HCT116 (cell line): Measurements from ENCODE around the gene TBRG4. TPM values are rescaled to one million over a fixed set of nuclear protein-coding genes. Genes with fewer than 3 reads are reported as not detected.

Experiments
- ATAC-seq: fragments of 200-7000 bp; cut with Tn5 transposase; 2 replicates; pipeline ENCODE4 v1.9.1; 2020; ENCODE audit warnings: mild to moderate bottlenecking, moderate library complexity
- BruUV-seq: library from RNA; stranded (reverse); fragments of 400-500 nt; replicated peaks from 2 replicates; lab custom pipeline; 2021; lab: Mats Ljungman, UMichigan
- CTCF ChIA-PET: fragments of 300-600 bp; sonication (Branson Sonifier 250); formaldehyde crosslinking; loops from one replicate; lab custom pipeline; 2021; ENCODE audit warnings: antibody characterized with exemption; lab: Charles Lee
- POLR2A ChIA-PET: fragments of 300-600, 350-600 bp; sonication (Branson Sonifier 250); formaldehyde crosslinking; loops from one replicate; lab custom pipeline; 2021; ENCODE audit warnings: antibody characterized with exemption; lab: Charles Lee
- RAD21 ChIA-PET, 2 experiments: fragments of 300-600 bp; sonication (Branson Sonifier 250); formaldehyde crosslinking; loops; one replicate each; lab custom pipeline; 2023; ENCODE audit warnings: low total read pairs in 2 of 2; ENCODE audit not compliant: uncharacterized antibody in 2 of 2, unreplicated experiment in 2 of 2, low non-redundant PET in 1 of 2; lab: Charles Lee
- DNase-seq: peaks from one replicate; pipeline ENCODE4 v3.0.0-alpha.2; 2010; ENCODE audit warnings: low read depth, low spot score
- H2AFZ ChIP-seq: fragments of 200-600 bp; shearing (Covaris generic), sonication (generic); 2 replicates; pipeline ENCODE4 v1.6.1; 2017; ENCODE audit warnings: low read depth, mixed run types, mixed read lengths, antibody characterized with exemption, low read length; ENCODE audit not compliant: poor library complexity, severe bottlenecking
- H3K27ac ChIP-seq: 2 replicates; pipeline ENCODE4 v1.5.1; 2012; ENCODE audit warnings: low read depth, low read length
- H3K27me3 ChIP-seq: fragments of 200-600 bp; sonication (generic); 2 replicates; pipeline ENCODE4 v1.6.1; 2016; ENCODE audit warnings: mixed run types, low read length, mixed read lengths; ENCODE audit not compliant: insufficient read depth
- H3K36me3 ChIP-seq, 2 experiments: fragments of 200-500 bp in 1 of 2; fragments of 200-600 bp in 1 of 2; sonication (Bioruptor generic) in 1 of 2; sonication (generic) in 1 of 2; 2 replicates each; pipeline versions ENCODE4 v1.5.1 to v1.6.1; 2014 to 2016; ENCODE audit warnings: low read length in 2 of 2, inconsistent platforms in 1 of 2, mixed read lengths in 1 of 2, mixed run types in 1 of 2; ENCODE audit not compliant: insufficient read depth in 2 of 2, control insufficient read depth in 1 of 2
- H3K4me1 ChIP-seq, 2 experiments: fragments of 200-600 bp in 1 of 2; sonication (generic) in 1 of 2; 2 replicates each; pipeline versions ENCODE4 v1.5.1 to v1.6.1; 2012 to 2017; ENCODE audit warnings: low read length in 2 of 2, inconsistent platforms in 1 of 2, mild to moderate bottlenecking in 1 of 2, mixed read lengths in 1 of 2, mixed run types in 1 of 2, moderate library complexity in 1 of 2; ENCODE audit not compliant: insufficient read depth in 2 of 2, control insufficient read depth in 1 of 2
- H3K4me2 ChIP-seq: fragments of 200-600 bp; sonication (generic); 2 replicates; pipeline ENCODE4 v1.6.1; 2017; ENCODE audit warnings: mixed run types, low read length, mixed read lengths
- H3K4me3 ChIP-seq, 2 experiments: fragments of 200-600 bp in 1 of 2; sonication (generic) in 1 of 2; replicated peaks in 1 of 2; 2 replicates each; pipeline ENCODE4 v1.5.1; 2011 to 2016; ENCODE audit warnings: low read length in 2 of 2, control low read depth in 1 of 2, low read depth in 1 of 2, mild to moderate bottlenecking in 1 of 2, mixed read lengths in 1 of 2, mixed run types in 1 of 2
- H3K79me2 ChIP-seq: fragments of 200-600 bp; sonication (generic); 2 replicates; pipeline ENCODE4 v1.6.1; 2017; ENCODE audit warnings: mild to moderate bottlenecking, mixed run types, low read length, moderate library complexity, mixed read lengths; ENCODE audit not compliant: insufficient read depth
- H3K9ac ChIP-seq: fragments of 200-600 bp; sonication (generic); 2 replicates; pipeline ENCODE4 v1.6.1; 2016; ENCODE audit warnings: low read length, mixed read lengths
- H3K9me2 ChIP-seq: fragments of 200-600 bp; sonication (generic), shearing (Covaris generic); 2 replicates; pipeline ENCODE4 v1.6.1; 2017; ENCODE audit warnings: mixed run types, mild to moderate bottlenecking, moderate library complexity; ENCODE audit not compliant: insufficient read depth
- H3K9me3 ChIP-seq, 2 experiments: fragments of 200-500 bp in 1 of 2; fragments of 200-600 bp in 1 of 2; sonication (Bioruptor generic) in 1 of 2; sonication (generic) in 1 of 2; 2 replicates each; pipeline ENCODE4 v1.6.1; 2014 to 2017; ENCODE audit warnings: low read length in 2 of 2, mixed read lengths in 2 of 2, inconsistent platforms in 1 of 2, low read depth in 1 of 2, mild to moderate bottlenecking in 1 of 2, mixed run types in 1 of 2, moderate library complexity in 1 of 2; ENCODE audit not compliant: control insufficient read depth in 1 of 2, insufficient read depth in 1 of 2
- H4K20me1 ChIP-seq: fragments of 200-600 bp; sonication (generic), shearing (Covaris generic); 2 replicates; pipeline ENCODE4 v1.6.1; 2017; ENCODE audit warnings: mixed run types, mild to moderate bottlenecking, moderate library complexity; ENCODE audit not compliant: insufficient read depth
- CEBPB ChIP-seq: IDR thresholded peaks from 2 replicates; pipeline ENCODE4 v1.6.1; 2012; ENCODE audit warnings: low read depth
- EGR1 ChIP-seq: IDR thresholded peaks from 2 replicates; pipeline ENCODE4 v1.6.1; 2012; ENCODE audit warnings: low read depth
- EZH2 ChIP-seq: fragments of 200-600 bp; sonication (generic); IDR thresholded peaks from 2 replicates; pipeline ENCODE4 v1.6.1; 2017; ENCODE audit warnings: antibody characterized with exemption, mixed run types
- JUND ChIP-seq: IDR thresholded peaks from 2 replicates; pipeline ENCODE4 v1.6.1; 2012
- MAX ChIP-seq: IDR thresholded peaks from 2 replicates; pipeline ENCODE4 v1.6.1; 2012
- POLR2A ChIP-seq: IDR thresholded peaks from 2 replicates; pipeline ENCODE4 v1.7.0; 2011; ENCODE audit warnings: borderline replicate concordance; ENCODE audit not compliant: insufficient read depth, insufficient read length; ENCODE audit errors: extremely low read depth
- POLR2AphosphoS5 ChIP-seq: IDR thresholded peaks from 2 replicates; pipeline ENCODE4 v1.6.1; 2011; ENCODE audit warnings: mild to moderate bottlenecking, low read depth, low read length, moderate library complexity
- RAD21 ChIP-seq: IDR thresholded peaks from 2 replicates; pipeline ENCODE4 v1.6.1; 2012; ENCODE audit warnings: low read depth, mild to moderate bottlenecking
- SRF ChIP-seq: IDR thresholded peaks from 2 replicates; pipeline ENCODE4 v1.6.1; 2012; ENCODE audit warnings: low read depth
- TCF7L2 ChIP-seq: IDR thresholded peaks from 2 replicates; pipeline ENCODE4 v1.7.0; 2011; ENCODE audit warnings: borderline replicate concordance, inconsistent platforms; ENCODE audit not compliant: insufficient read depth, insufficient read length; ENCODE audit errors: extremely low read depth
- YY1 ChIP-seq: IDR thresholded peaks from 2 replicates; pipeline ENCODE4 v1.6.1; 2011; ENCODE audit warnings: low read length, low read depth, moderate library complexity, mild to moderate bottlenecking; ENCODE audit not compliant: insufficient replicate concordance; ENCODE audit errors: extremely low read depth
- ZNF274 ChIP-seq: fragments of 200-500 bp; sonication (Bioruptor generic); IDR thresholded peaks from 2 replicates; pipeline ENCODE4 v1.6.1; 2014; ENCODE audit warnings: mild to moderate bottlenecking, low read depth, low read length, inconsistent platforms
- intact Hi-C: fragments of 100-400 bp; cut with micrococcal nuclease; formaldehyde crosslinking; loops from 2 replicates; pipeline ENCODE4 v1.10.0; 2022
- total RNA-seq: library from RNA; stranded (reverse); gene quantifications from one replicate; pipeline ENCODE4 v1.2.1, GENCODE V29; 2021; ENCODE audit not compliant: unreplicated experiment
- TF ChIP-seq, protein P1 (sequence below): IDR thresholded peaks from 2 replicates; pipeline ENCODE4 v1.6.1; 2012; ENCODE audit warnings: low read depth
- TF ChIP-seq, protein P2 (sequence below), 3 experiments: fragments of 200-600 bp in 1 of 3; sonication (generic) in 1 of 3; IDR thresholded peaks in 2 of 3; conservative IDR thresholded peaks in 1 of 3; 2 replicates each; pipeline ENCODE4 v1.5.1; 2012 to 2017; ENCODE audit warnings: low read depth in 2 of 3, low read length in 2 of 3, antibody characterized with exemption in 1 of 3, borderline replicate concordance in 1 of 3, control low read depth in 1 of 3, mild to moderate bottlenecking in 1 of 3, mixed read lengths in 1 of 3, mixed run types in 1 of 3, moderate library complexity in 1 of 3; ENCODE audit not compliant: insufficient read depth in 1 of 3

Gene TBRG4
- total RNA-seq, 1 experiment from 2014 or later: 136 TPM

DNA sequence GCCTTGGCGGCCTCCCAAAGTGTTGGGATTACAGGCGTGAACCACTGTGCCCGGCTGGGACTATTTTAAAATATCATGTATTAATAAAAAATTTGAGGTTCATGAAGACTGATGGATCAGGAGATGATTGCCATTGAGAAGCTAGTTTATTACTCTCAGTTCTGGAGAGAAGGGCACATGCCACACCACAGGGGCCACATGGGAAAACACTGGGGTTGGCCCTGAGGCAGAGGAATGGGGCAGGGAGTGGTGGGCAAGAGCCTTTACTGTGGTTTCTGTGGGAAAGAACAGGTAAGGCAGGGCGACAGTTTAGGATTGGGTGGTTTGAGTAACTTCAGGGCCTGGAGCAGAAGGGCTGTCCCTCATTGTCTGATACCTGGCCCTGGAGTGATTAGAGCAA is 6.8 kb upstream of the TBRG4 start:
- no peak overlapping the region for H2AFZ ChIP-seq
- TF ChIP-seq, protein P1, sequence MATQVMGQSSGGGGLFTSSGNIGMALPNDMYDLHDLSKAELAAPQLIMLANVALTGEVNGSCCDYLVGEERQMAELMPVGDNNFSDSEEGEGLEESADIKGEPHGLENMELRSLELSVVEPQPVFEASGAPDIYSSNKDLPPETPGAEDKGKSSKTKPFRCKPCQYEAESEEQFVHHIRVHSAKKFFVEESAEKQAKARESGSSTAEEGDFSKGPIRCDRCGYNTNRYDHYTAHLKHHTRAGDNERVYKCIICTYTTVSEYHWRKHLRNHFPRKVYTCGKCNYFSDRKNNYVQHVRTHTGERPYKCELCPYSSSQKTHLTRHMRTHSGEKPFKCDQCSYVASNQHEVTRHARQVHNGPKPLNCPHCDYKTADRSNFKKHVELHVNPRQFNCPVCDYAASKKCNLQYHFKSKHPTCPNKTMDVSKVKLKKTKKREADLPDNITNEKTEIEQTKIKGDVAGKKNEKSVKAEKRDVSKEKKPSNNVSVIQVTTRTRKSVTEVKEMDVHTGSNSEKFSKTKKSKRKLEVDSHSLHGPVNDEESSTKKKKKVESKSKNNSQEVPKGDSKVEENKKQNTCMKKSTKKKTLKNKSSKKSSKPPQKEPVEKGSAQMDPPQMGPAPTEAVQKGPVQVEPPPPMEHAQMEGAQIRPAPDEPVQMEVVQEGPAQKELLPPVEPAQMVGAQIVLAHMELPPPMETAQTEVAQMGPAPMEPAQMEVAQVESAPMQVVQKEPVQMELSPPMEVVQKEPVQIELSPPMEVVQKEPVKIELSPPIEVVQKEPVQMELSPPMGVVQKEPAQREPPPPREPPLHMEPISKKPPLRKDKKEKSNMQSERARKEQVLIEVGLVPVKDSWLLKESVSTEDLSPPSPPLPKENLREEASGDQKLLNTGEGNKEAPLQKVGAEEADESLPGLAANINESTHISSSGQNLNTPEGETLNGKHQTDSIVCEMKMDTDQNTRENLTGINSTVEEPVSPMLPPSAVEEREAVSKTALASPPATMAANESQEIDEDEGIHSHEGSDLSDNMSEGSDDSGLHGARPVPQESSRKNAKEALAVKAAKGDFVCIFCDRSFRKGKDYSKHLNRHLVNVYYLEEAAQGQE: no peak
- TF ChIP-seq POLR2AphosphoS5: no peak
- TF ChIP-seq TCF7L2: no peak
- no peak for TF ChIP-seq EGR1
- TF ChIP-seq POLR2A: no peak
- H3K4me2 ChIP-seq: no peak overlapping the region
- H3K27me3 ChIP-seq: no peaks in the 10 kb centered on the region
- ChIA-PET RAD21 (no interaction called here), CTCF (no interaction called here), POLR2A (no interaction called here)
- no peak overlapping the region for H3K4me3 ChIP-seq
- no peak overlapping the region for H3K9ac ChIP-seq
- H3K9me2 ChIP-seq: no peaks in the 10 kb centered on the region
- intact Hi-C loops: no loop called here
- H4K20me1 ChIP-seq: no peaks in the 10 kb centered on the region
- H3K27ac ChIP-seq: no peak overlapping the region
- H3K79me2 ChIP-seq: no peaks in the 10 kb centered on the region
- no peak for ATAC-seq
- no peak for DNase-seq
- H3K4me1 ChIP-seq: no peaks in the 10 kb centered on the region
- H3K36me3 ChIP-seq: no peaks in the 10 kb centered on the region
- no TSS peak for BruUV-seq
- no peaks in the 10 kb centered on the region for H3K9me3 ChIP-seq

DNA sequence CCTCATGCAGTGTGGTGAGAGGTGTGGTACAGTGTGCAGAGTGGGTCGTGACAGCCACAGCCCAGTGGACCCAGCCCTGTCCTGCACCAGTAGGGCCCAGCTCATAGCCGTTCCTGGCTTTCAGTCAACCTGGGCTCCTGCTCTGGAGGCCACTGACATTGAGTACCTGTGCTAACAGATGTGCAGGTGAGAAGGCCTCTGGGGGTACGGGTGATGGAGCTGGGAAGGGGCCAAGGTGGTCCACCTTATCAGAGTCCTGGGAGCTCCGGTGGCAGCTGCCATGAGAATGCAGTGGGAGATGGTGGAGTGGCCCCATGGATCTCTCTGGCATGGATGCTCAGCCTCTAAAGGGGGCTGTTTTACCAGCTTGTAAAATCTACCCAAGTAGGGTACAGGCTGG is 6.1 kb upstream of the TBRG4 start:
- H3K9me3 ChIP-seq: no peaks in the 10 kb centered on the region
- CTCF ChIA-PET: interaction anchor here (1.3 kb wide), 1 partner anchor 18 kb away, joined by 4 read pairs; no protein-coding TSS in a partner anchor
- no peak overlapping the region for H3K4me3 ChIP-seq
- ATAC-seq (no peak), DNase-seq (no peak)
- peaks cover 4 to 5% of the 10 kb centered on the region in 2 experiments; a peak in 3 of 4 replicates for H3K4me1 ChIP-seq
- no peaks in the 10 kb centered on the region for H3K9me2 ChIP-seq
- H3K9ac ChIP-seq: no peak overlapping the region
- intact Hi-C loops: no loop called here
- POLR2A ChIA-PET: no interaction called here
- RAD21 ChIA-PET: no interaction called here
- H2AFZ ChIP-seq: no peak overlapping the region
- H4K20me1 ChIP-seq: no peaks in the 10 kb centered on the region
- H3K4me2 ChIP-seq: no peak overlapping the region
- H3K36me3 ChIP-seq: no peaks in the 10 kb centered on the region
- no peaks in the 10 kb centered on the region for H3K27me3 ChIP-seq
- no peaks in the 10 kb centered on the region for H3K79me2 ChIP-seq
- no TSS peak for BruUV-seq
- TF ChIP-seq JUND (no peak), CEBPB (no peak), SRF (no peak), EGR1 (no peak), POLR2AphosphoS5 (no peak), EZH2 (no peak), ZNF274 (no peak), RAD21 (no peak), MAX (no peak), POLR2A (no peak), YY1 (no peak)
- TF ChIP-seq, protein P2, sequence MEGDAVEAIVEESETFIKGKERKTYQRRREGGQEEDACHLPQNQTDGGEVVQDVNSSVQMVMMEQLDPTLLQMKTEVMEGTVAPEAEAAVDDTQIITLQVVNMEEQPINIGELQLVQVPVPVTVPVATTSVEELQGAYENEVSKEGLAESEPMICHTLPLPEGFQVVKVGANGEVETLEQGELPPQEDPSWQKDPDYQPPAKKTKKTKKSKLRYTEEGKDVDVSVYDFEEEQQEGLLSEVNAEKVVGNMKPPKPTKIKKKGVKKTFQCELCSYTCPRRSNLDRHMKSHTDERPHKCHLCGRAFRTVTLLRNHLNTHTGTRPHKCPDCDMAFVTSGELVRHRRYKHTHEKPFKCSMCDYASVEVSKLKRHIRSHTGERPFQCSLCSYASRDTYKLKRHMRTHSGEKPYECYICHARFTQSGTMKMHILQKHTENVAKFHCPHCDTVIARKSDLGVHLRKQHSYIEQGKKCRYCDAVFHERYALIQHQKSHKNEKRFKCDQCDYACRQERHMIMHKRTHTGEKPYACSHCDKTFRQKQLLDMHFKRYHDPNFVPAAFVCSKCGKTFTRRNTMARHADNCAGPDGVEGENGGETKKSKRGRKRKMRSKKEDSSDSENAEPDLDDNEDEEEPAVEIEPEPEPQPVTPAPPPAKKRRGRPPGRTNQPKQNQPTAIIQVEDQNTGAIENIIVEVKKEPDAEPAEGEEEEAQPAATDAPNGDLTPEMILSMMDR (IDR thresholded peaks at IDR 0.05 in 2 of 3, conservative IDR thresholded peaks at IDR 0.05 in 1 of 3; ENCODE audit: borderline replicate concordance in 1 of 3, insufficient read depth in 1 of 3, low read depth in 2 of 3, low read length in 2 of 3): no peak
- H3K27ac ChIP-seq: no peak overlapping the region; the same call in 1 of the 2 replicates
